ENCODE results near the gene TAGAP.
"Not testable (repeated sequence)": the region's sequence is repeated elsewhere in the genome, so short reads cannot be mapped to it uniquely, and the experiment has no call there.

TAGAP gene

DNA sequence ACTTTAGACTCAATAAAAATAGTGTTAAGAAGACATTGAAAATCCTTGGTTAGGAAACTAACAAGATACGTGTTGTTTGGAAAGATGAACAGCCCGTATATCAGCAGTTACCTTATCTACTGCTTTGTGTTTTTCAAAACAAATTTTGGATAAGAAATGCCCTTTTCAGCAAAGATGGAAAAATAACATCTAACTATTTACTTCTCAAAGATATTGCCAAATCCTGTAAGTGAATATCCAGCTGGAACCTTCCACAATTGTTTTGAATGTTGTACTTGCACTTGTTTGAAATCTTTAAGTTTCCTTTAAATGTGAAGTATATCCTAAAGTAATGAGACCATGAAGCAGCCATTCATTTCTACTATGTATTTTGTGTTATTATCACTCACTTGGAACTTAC is 14.6 kb downstream of the TAGAP start:
- TF ChIP-seq, protein P1, sequence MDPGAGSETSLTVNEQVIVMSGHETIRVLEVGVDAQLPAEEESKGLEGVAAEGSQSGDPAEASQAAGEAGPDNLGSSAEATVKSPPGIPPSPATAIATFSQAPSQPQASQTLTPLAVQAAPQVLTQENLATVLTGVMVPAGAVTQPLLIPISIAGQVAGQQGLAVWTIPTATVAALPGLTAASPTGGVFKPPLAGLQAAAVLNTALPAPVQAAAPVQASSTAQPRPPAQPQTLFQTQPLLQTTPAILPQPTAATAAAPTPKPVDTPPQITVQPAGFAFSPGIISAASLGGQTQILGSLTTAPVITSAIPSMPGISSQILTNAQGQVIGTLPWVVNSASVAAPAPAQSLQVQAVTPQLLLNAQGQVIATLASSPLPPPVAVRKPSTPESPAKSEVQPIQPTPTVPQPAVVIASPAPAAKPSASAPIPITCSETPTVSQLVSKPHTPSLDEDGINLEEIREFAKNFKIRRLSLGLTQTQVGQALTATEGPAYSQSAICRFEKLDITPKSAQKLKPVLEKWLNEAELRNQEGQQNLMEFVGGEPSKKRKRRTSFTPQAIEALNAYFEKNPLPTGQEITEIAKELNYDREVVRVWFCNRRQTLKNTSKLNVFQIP (CRISPR knock-in tag; IDR thresholded peaks at IDR 0.05; ENCODE audit: borderline replicate concordance, low read depth): no peak
- TF ChIP-seq ISL1 (CRISPR knock-in tag; IDR thresholded peaks at IDR 0.05) (no peak), PPARA (CRISPR knock-in tag; IDR thresholded peaks at IDR 0.05; ENCODE audit: borderline replicate concordance) (no peak), TCF4 (CRISPR knock-in tag; IDR thresholded peaks at IDR 0.05; ENCODE audit: borderline replicate concordance) (no peak), ZFP3 (CRISPR knock-in tag; IDR thresholded peaks at IDR 0.05) (no peak), OSR1 (CRISPR knock-in tag; IDR thresholded peaks at IDR 0.05) (no peak), ZNF8 (CRISPR knock-in tag; IDR thresholded peaks at IDR 0.05) (no peak)
- no peak for ATAC-seq

- ATAC-seq: not testable (repeated sequence)
Observed at GRCh38 chr6:159025224-159025623, 19.6 kb downstream of the TAGAP start.

- ATAC-seq: no peak
- TF ChIP-seq ZNF70 (CRISPR knock-in tag; IDR thresholded peaks at IDR 0.05) (no peak), ZFP30 (CRISPR knock-in tag; IDR thresholded peaks at IDR 0.05) (no peak), CSRNP3 (CRISPR knock-in tag; IDR thresholded peaks at IDR 0.05) (no peak), GLIS3 (CRISPR knock-in tag; IDR thresholded peaks at IDR 0.05) (no peak), TOX (CRISPR knock-in tag; IDR thresholded peaks at IDR 0.05; ENCODE audit: borderline replicate concordance) (no peak), ISL1 (CRISPR knock-in tag; IDR thresholded peaks at IDR 0.05) (no peak), PPARA (CRISPR knock-in tag; IDR thresholded peaks at IDR 0.05; ENCODE audit: borderline replicate concordance) (no peak), ZNF8 (CRISPR knock-in tag; IDR thresholded peaks at IDR 0.05) (no peak), ZFP3 (CRISPR knock-in tag; IDR thresholded peaks at IDR 0.05) (no peak), ESRRG (CRISPR knock-in tag; IDR thresholded peaks at IDR 0.05) (no peak), OSR1 (CRISPR knock-in tag; IDR thresholded peaks at IDR 0.05) (no peak), SNAI2 (CRISPR knock-in tag; IDR thresholded peaks at IDR 0.05) (no peak), TSHZ2 (CRISPR knock-in tag; IDR thresholded peaks at IDR 0.05) (no peak), BACH2 (CRISPR knock-in tag; IDR thresholded peaks at IDR 0.05; ENCODE audit: borderline replicate concordance) (no peak), ZNF565 (CRISPR knock-in tag; conservative IDR thresholded peaks at IDR 0.05; ENCODE audit: low read depth) (no peak), TCF4 (CRISPR knock-in tag; IDR thresholded peaks at IDR 0.05; ENCODE audit: borderline replicate concordance) (no peak), RARB (CRISPR knock-in tag; IDR thresholded peaks at IDR 0.05) (no peak)
- TF ChIP-seq, protein P1 (CRISPR knock-in tag; IDR thresholded peaks at IDR 0.05; ENCODE audit: borderline replicate concordance, low read depth): no peak
- TF ChIP-seq, protein P2, sequence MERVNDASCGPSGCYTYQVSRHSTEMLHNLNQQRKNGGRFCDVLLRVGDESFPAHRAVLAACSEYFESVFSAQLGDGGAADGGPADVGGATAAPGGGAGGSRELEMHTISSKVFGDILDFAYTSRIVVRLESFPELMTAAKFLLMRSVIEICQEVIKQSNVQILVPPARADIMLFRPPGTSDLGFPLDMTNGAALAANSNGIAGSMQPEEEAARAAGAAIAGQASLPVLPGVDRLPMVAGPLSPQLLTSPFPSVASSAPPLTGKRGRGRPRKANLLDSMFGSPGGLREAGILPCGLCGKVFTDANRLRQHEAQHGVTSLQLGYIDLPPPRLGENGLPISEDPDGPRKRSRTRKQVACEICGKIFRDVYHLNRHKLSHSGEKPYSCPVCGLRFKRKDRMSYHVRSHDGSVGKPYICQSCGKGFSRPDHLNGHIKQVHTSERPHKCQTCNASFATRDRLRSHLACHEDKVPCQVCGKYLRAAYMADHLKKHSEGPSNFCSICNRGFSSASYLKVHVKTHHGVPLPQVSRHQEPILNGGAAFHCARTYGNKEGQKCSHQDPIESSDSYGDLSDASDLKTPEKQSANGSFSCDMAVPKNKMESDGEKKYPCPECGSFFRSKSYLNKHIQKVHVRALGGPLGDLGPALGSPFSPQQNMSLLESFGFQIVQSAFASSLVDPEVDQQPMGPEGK (CRISPR knock-in tag; IDR thresholded peaks at IDR 0.05; ENCODE audit: borderline replicate concordance): no peak
Observed at GRCh38 chr6:159023893-159024292, 20.9 kb downstream of the TAGAP start.

DNA sequence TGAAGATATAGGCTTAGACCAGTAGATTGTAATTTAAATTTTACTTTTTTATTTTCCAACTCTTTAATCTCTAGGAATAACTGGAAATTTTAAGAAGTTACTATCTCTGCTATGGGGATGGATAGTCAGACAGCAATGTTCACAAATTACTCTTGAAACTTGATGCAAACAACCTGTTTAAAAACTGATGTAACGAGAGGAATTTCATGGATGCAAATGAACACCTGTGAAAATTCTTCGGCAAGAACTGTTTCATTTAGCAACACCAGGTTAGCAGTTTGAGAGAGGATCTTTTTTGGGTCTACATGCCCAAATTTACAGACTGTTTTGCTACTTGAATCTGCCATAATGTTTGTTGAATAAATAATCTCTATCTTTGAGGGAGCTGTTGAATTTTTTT is 24.8 kb downstream of the TAGAP start:
- no peak for TF ChIP-seq TSHZ2 (CRISPR knock-in tag; IDR thresholded peaks at IDR 0.05)
- TF ChIP-seq ISL1 (CRISPR knock-in tag; IDR thresholded peaks at IDR 0.05): no peak
- no peak for ATAC-seq

Measured in SK-N-SH treated with all-trans-retinoic acid at 6 μM for 48 hours (cell line).